B cell (primary cell): Measurements from ENCODE around the gene H1-8. TPM values are rescaled to one million over a fixed set of nuclear protein-coding genes. Genes with fewer than 3 reads are reported as not detected.

Experiments
- ATAC-seq: fragments of 200-7000 bp; cut with Tn5 transposase; one replicate; pipeline ENCODE4 v1.10.0; 2021; ENCODE audit warnings: low read depth, mild to moderate bottlenecking, moderate number of reproducible peaks, moderate library complexity
- CTCF ChIA-PET: fragments of 350-600 bp; sonication (Branson Sonifier 250); formaldehyde crosslinking; loops from one replicate; lab custom pipeline; 2021; ENCODE audit warnings: antibody characterized with exemption, inconsistent platforms; lab: Charles Lee
- POLR2A ChIA-PET: fragments of 350-600 bp; sonication (Branson Sonifier 250); formaldehyde crosslinking; loops from one replicate; lab custom pipeline; 2021; ENCODE audit warnings: antibody characterized with exemption; lab: Charles Lee
- DNase-seq: peaks from one replicate; pipeline ENCODE4 v3.0.0; 2013
- H2AFZ ChIP-seq: 2 replicates; pipeline ENCODE4 v1.6.1; 2012; ENCODE audit warnings: mild to moderate bottlenecking, low read depth, low read length; ENCODE audit not compliant: insufficient read depth, poor library complexity, severe bottlenecking
- H3K27ac ChIP-seq, 2 donors: 1 replicate in 1 of 2; 2 replicates in 1 of 2; pipeline ENCODE4 v1.5.1; 2012 to 2013; ENCODE audit warnings: low read length in 2 of 2, mild to moderate bottlenecking in 2 of 2, moderate library complexity in 1 of 2
- H3K27me3 ChIP-seq, 4 experiments: fragments of 200-600 bp in 1 of 4; sonication (generic) in 1 of 4; replicated peaks in 1 of 4; 1 replicate in 2 of 4; 2 replicates in 2 of 4; pipeline versions ENCODE4 v1.6.1 to v1.7.0; 2013 to 2016; ENCODE audit warnings: low read length in 3 of 4, mild to moderate bottlenecking in 2 of 4, mixed read lengths in 1 of 4, moderate library complexity in 1 of 4; ENCODE audit not compliant: insufficient read depth in 4 of 4, control insufficient read depth in 3 of 4; ENCODE audit errors: control extremely low read depth in 1 of 4
- H3K36me3 ChIP-seq, 2 experiments: replicated peaks in 1 of 2; 1 replicate in 1 of 2; 2 replicates in 1 of 2; pipeline versions ENCODE4 v1.6.1 to v1.7.1; 2013; ENCODE audit warnings: low read length in 1 of 2; ENCODE audit not compliant: insufficient read depth in 2 of 2, control insufficient read depth in 1 of 2; ENCODE audit errors: control extremely low read depth in 1 of 2, extremely low read depth in 1 of 2
- H3K4me1 ChIP-seq, 2 donors: fragments of 200-600 bp in 1 of 2; sonication (generic) in 1 of 2; 1 replicate in 1 of 2; 2 replicates in 1 of 2; pipeline versions ENCODE4 v1.5.1 to v1.6.1; 2013 to 2017; ENCODE audit warnings: low read length in 2 of 2; ENCODE audit not compliant: control insufficient read depth in 2 of 2, insufficient read depth in 2 of 2
- H3K4me2 ChIP-seq: replicated peaks from 2 replicates; pipeline ENCODE3; 2012; ENCODE audit warnings: mild to moderate bottlenecking, low read depth, low read length; ENCODE audit not compliant: poor library complexity, severe bottlenecking
- H3K4me3 ChIP-seq, 5 experiments: fragments of 200-600 bp in 1 of 5; sonication (generic) in 1 of 5; 1 replicate in 3 of 5; 2 replicates in 2 of 5; pipeline versions ENCODE4 v1.5.1 to v1.7.0; 2011 to 2016; ENCODE audit warnings: low read length in 4 of 5, mild to moderate bottlenecking in 4 of 5, low read depth in 2 of 5, control low read depth in 1 of 5, moderate library complexity in 1 of 5; ENCODE audit not compliant: insufficient read depth in 1 of 5; ENCODE audit errors: control extremely low read depth in 1 of 5, extremely low read depth in 1 of 5
- H3K79me2 ChIP-seq: fragments of 200-600 bp; sonication (generic); one replicate; pipeline ENCODE4 v1.6.0; 2016; ENCODE audit warnings: low read length; ENCODE audit not compliant: control insufficient read depth, insufficient read depth
- H3K9ac ChIP-seq: fragments of 200-600 bp; sonication (generic); 2 replicates; pipeline ENCODE4 v1.6.1; 2017; ENCODE audit warnings: mild to moderate bottlenecking, low read length, moderate library complexity
- H3K9me3 ChIP-seq, 3 donors: one replicate each; pipeline versions ENCODE4 v1.6.1 to v1.7.1; 2013; ENCODE audit warnings: low read length in 2 of 3; ENCODE audit not compliant: control insufficient read depth in 2 of 3, insufficient read depth in 1 of 3; ENCODE audit errors: control extremely low read depth in 1 of 3
- H4K20me1 ChIP-seq: 2 replicates; pipeline ENCODE4 v1.6.0; 2012; ENCODE audit warnings: mild to moderate bottlenecking, low read length; ENCODE audit not compliant: insufficient read depth, control insufficient read depth, poor library complexity, severe bottlenecking
- H3K27ac Mint-ChIP-seq: one replicate; pipeline ENCODE4 v1.8.0; 2021; ENCODE audit warnings: mixed read lengths
- H3K27me3 Mint-ChIP-seq: one replicate; pipeline ENCODE4 v1.8.0; 2021; ENCODE audit warnings: mixed read lengths
- H3K4me1 Mint-ChIP-seq: one replicate; pipeline ENCODE4 v1.8.0; 2021; ENCODE audit warnings: mixed read lengths
- H3K4me3 Mint-ChIP-seq: one replicate; pipeline ENCODE4 v1.8.0; 2021; ENCODE audit warnings: mixed read lengths
- H3K9me3 Mint-ChIP-seq: one replicate; pipeline ENCODE4 v1.8.0; 2022; ENCODE audit warnings: mixed read lengths; ENCODE audit not compliant: insufficient read depth
- EZH2 ChIP-seq: IDR thresholded peaks from 2 replicates; pipeline ENCODE4 v1.6.1; 2012; ENCODE audit warnings: borderline replicate concordance, low read depth, mild to moderate bottlenecking, moderate library complexity, low read length; ENCODE audit not compliant: insufficient read depth, poor library complexity, severe bottlenecking
- WGBS: methylation state at CpG from one replicate; pipeline ENCODE4 v1.1.5; 2013; ENCODE audit warnings: missing lambda C conversion rate; ENCODE audit not compliant: insufficient coverage; 5-methylcytosine and 5-hydroxymethylcytosine counted together
- intact Hi-C: fragments of 100-400 bp; cut with micrococcal nuclease; formaldehyde crosslinking; loops from one replicate; pipeline ENCODE4 v1.10.0; 2022
- polyA plus RNA-seq: library from polyadenylated mRNA; depleted of rRNA; stranded (reverse); fragments of >200 nt; gene quantifications from 2 replicates; pipeline ENCODE4 v1.2.3, GENCODE V29; 2012
- total RNA-seq, 2 donors: library from RNA; stranded (reverse); fragments of 120-200 nt in 1 of 2; gene quantifications; 1 replicate in 1 of 2; 2 replicates in 1 of 2; pipeline versions ENCODE4 v1.2.3 to v1.2.4, GENCODE V29; 2013 to 2022
- TF ChIP-seq, protein P1 (sequence below): fragments of 200-600 bp; IDR thresholded peaks from one replicate; pipeline ENCODE4 v1.8.0; 2022; ENCODE audit warnings: antibody characterized with exemption, mild to moderate bottlenecking

H1-8 gene
- total and polyA plus RNA-seq, 2 donors (not counting 1 experiment from before 2014, with no cell fraction given) = not detected

DNA sequence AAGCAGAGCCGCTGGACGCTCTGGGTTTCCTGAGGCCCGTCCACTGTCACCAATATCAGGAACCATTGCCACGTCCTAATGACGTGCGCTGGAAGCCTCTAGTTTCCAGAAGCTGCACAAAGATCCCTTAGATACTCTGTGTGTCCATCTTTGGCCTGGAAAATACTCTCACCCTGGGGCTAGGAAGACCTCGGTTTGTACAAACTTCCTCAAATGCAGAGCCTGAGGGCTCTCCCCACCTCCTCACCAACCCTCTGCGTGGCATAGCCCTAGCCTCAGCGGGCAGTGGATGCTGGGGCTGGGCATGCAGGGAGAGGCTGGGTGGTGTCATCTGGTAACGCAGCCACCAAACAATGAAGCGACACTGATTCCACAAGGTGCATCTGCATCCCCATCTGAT lies 11.3 kb upstream of the H1-8 start:
- CTCF ChIA-PET = no interaction called here
- Histone ChIP-seq H3K4me3 (no peak overlapping the region), H3K36me3 (no peaks in the 10 kb centered on the region), H3K4me2 (no peak overlapping the region), H3K79me2 (no peaks in the 10 kb centered on the region), H3K9ac (no peak overlapping the region), H3K27ac (no peak overlapping the region), H3K9me3 (no peaks in the 10 kb centered on the region), H2AFZ (no peak overlapping the region), H3K27me3 (peaks cover 0 to 2% (median 0%) of the 10 kb centered on the region in 4 experiments), H4K20me1 (no peaks in the 10 kb centered on the region), H3K4me1 (peaks cover 0 to 6% of the 10 kb centered on the region in 2 donors)
- peaks cover 6% of the 10 kb centered on the region for H3K4me1 Mint-ChIP-seq
- POLR2A ChIA-PET = no interaction called here
- intact Hi-C loops = no loop called here
- TF ChIP-seq, protein P1, sequence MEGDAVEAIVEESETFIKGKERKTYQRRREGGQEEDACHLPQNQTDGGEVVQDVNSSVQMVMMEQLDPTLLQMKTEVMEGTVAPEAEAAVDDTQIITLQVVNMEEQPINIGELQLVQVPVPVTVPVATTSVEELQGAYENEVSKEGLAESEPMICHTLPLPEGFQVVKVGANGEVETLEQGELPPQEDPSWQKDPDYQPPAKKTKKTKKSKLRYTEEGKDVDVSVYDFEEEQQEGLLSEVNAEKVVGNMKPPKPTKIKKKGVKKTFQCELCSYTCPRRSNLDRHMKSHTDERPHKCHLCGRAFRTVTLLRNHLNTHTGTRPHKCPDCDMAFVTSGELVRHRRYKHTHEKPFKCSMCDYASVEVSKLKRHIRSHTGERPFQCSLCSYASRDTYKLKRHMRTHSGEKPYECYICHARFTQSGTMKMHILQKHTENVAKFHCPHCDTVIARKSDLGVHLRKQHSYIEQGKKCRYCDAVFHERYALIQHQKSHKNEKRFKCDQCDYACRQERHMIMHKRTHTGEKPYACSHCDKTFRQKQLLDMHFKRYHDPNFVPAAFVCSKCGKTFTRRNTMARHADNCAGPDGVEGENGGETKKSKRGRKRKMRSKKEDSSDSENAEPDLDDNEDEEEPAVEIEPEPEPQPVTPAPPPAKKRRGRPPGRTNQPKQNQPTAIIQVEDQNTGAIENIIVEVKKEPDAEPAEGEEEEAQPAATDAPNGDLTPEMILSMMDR = no peak
- no peak for TF ChIP-seq EZH2
- H3K9me3 Mint-ChIP-seq = no peaks in the 10 kb centered on the region
- no peak for DNase-seq
- peaks cover 3% of the 10 kb centered on the region for H3K27me3 Mint-ChIP-seq
- WGBS = 88% methylated on average over 10 of the region's 11 CpGs
- H3K27ac Mint-ChIP-seq = peak overlapping the region; percentile 37
- H3K4me3 Mint-ChIP-seq = no peak overlapping the region
- ATAC-seq = no peak

DNA sequence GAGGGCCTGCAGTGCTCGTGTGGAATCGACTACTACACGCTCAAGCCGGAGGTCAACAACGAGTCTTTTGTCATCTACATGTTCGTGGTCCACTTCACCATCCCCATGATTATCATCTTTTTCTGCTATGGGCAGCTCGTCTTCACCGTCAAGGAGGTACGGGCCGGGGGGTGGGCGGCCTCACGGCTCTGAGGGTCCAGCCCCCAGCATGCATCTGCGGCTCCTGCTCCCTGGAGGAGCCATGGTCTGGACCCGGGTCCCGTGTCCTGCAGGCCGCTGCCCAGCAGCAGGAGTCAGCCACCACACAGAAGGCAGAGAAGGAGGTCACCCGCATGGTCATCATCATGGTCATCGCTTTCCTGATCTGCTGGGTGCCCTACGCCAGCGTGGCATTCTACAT lies 10.7 kb upstream of the H1-8 start:
- H3K4me1 ChIP-seq = peaks cover 0 to under 1% of the 10 kb centered on the region in 2 donors
- H3K27me3 Mint-ChIP-seq = peaks cover 3% of the 10 kb centered on the region
- intact Hi-C loops = no loop called here
- no peak overlapping the region for H3K4me2 ChIP-seq
- no peaks in the 10 kb centered on the region for H3K79me2 ChIP-seq
- H3K9me3 ChIP-seq = no peaks in the 10 kb centered on the region
- no peak overlapping the region for H2AFZ ChIP-seq
- no peak overlapping the region for H3K4me3 Mint-ChIP-seq
- no peak overlapping the region for H3K27ac Mint-ChIP-seq
- no peak overlapping the region for H3K4me3 ChIP-seq
- DNase-seq (no peak), ATAC-seq (no peak)
- no peaks in the 10 kb centered on the region for H4K20me1 ChIP-seq
- TF ChIP-seq, protein P1 = no peak
- TF ChIP-seq EZH2 = no peak
- peaks cover 0 to 2% (median 0%) of the 10 kb centered on the region in 4 experiments for H3K27me3 ChIP-seq
- H3K27ac ChIP-seq = no peak overlapping the region
- peaks cover 2% of the 10 kb centered on the region for H3K4me1 Mint-ChIP-seq
- CTCF ChIA-PET = no interaction called here
- no peaks in the 10 kb centered on the region for H3K36me3 ChIP-seq
- 97% methylated on average over 20 of the region's 20 CpGs for WGBS
- no peaks in the 10 kb centered on the region for H3K9me3 Mint-ChIP-seq
- H3K9ac ChIP-seq = no peak overlapping the region
- POLR2A ChIA-PET = no interaction called here
